Bone marrow (tissue), 2 donors: ENCODE results near the gene ZNF124.

Experiments
- DNase-seq, 2 donors: peaks; one replicate each; lab custom pipeline; 2025; lab: John Stamatoyannopoulos, UW

The ZNF124 gene

GRCh38 chr1:247112479-247112781, 59.4 kb downstream of the ZNF124 start:
- no peak for DNase-seq

GRCh38 chr1:247111700-247112478, 59.9 kb downstream of the ZNF124 start:
- DNase-seq, result no peak

- DNase-seq, result no peak
Measured at GRCh38 chr1:247111259-247111699, 60.5 kb downstream of the ZNF124 start.

GRCh38 chr1:247110627-247111258, 61.1 kb downstream of the ZNF124 start:
- DNase-seq, result no peak

- DNase-seq, result no peak
Measured at GRCh38 chr1:247107694-247108093, 64.1 kb downstream of the ZNF124 start.

GRCh38 chr1:247105966-247106365, 65.9 kb downstream of the ZNF124 start:
- DNase-seq, result no peak
